ENCODE results near the gene NLRC5.

Gene NLRC5

DNA sequence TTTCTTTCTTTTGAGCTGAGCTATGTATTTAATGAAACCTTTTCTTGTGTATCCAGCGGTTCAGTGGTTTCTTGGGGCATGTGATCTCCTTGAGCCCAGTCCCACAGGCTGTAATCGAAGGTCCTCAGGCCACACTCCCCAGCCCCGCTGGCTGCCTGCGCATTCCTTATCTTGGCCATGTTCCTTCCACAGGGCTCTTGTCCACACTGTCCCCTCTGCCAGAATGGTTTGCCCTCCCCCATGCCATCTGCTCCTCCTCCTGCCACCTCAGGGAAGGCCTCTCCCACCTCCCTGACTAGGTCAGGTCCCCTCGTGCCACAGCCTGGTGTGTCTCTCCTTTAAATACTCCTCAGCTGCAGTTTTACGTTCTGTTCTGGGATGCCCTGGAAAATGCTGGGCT is 12.1 kb upstream of the NLRC5 start:
- no peaks in the 10 kb centered on the region for H3K9me3 ChIP-seq (ENCODE audit: low read length)
- H3K79me2 ChIP-seq (ENCODE audit: insufficient read depth, low read length): no peaks in the 10 kb centered on the region
- H3K4me1 ChIP-seq (ENCODE audit: insufficient read depth, low read length, severe bottlenecking): no peaks in the 10 kb centered on the region
- no peak overlapping the region for H2AFZ ChIP-seq (ENCODE audit: low read length)
- no peak overlapping the region for H3K9ac ChIP-seq (ENCODE audit: low read length)
- H3K36me3 ChIP-seq (ENCODE audit: insufficient read depth, low read length): no peaks in the 10 kb centered on the region
- no peak overlapping the region for H3K27ac ChIP-seq (ENCODE audit: low read depth, low read length, poor library complexity, severe bottlenecking)
- no peaks in the 10 kb centered on the region for H4K20me1 ChIP-seq (ENCODE audit: insufficient read depth, low read length)
- no peaks in the 10 kb centered on the region for H3F3A ChIP-seq (ENCODE audit: insufficient read depth, low read length)
- TF ChIP-seq, protein P1, sequence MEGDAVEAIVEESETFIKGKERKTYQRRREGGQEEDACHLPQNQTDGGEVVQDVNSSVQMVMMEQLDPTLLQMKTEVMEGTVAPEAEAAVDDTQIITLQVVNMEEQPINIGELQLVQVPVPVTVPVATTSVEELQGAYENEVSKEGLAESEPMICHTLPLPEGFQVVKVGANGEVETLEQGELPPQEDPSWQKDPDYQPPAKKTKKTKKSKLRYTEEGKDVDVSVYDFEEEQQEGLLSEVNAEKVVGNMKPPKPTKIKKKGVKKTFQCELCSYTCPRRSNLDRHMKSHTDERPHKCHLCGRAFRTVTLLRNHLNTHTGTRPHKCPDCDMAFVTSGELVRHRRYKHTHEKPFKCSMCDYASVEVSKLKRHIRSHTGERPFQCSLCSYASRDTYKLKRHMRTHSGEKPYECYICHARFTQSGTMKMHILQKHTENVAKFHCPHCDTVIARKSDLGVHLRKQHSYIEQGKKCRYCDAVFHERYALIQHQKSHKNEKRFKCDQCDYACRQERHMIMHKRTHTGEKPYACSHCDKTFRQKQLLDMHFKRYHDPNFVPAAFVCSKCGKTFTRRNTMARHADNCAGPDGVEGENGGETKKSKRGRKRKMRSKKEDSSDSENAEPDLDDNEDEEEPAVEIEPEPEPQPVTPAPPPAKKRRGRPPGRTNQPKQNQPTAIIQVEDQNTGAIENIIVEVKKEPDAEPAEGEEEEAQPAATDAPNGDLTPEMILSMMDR (IDR thresholded peaks at IDR 0.05; ENCODE audit: low read length): no peak
- no peak for TF ChIP-seq EZH2 (IDR thresholded peaks at IDR 0.05; ENCODE audit: borderline replicate concordance, low read length)
- H3K4me3 ChIP-seq (ENCODE audit: low read depth, low read length, poor library complexity, severe bottlenecking): no peak overlapping the region
- no peaks in the 10 kb centered on the region for H3K9me2 ChIP-seq (ENCODE audit: low read depth, low read length)
- no peaks in the 10 kb centered on the region; the same call in 1 of the 2 replicates for H3K27me3 ChIP-seq (ENCODE audit: insufficient read depth, low read length)
- H3K4me2 ChIP-seq (ENCODE audit: low read length): no peak overlapping the region

DNA sequence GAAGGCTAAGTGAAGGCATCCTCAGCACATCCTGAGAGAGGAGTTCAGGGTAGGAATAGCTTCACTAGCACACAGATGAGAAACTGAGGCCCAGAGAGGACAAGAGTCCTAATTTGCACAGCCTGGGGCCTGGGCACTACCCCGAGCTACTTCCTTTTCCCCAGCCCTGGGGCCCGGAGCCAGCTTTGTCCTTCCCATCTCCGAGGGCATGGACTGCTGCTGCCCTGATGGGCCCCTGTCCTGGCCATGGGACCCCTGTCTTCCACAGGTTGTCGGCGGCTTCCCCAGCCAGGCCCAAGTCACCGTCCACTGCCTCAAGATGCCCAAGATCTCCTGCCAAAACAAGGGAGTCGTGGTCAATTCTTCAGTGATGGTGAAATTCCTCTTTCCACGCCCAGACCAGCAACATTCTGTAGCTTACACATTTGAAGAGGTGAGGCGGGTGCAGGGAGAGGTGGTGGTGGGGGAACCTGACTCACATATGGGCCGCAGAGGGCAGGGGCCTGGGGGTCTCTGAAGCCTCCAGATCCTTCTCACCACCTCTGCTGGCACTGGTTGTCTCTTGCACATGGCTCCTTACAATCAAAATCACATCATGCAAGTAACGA is 11.4 kb upstream of the NLRC5 start:
- Histone ChIP-seq H3K9me3 (ENCODE audit: low read length) (no peaks in the 10 kb centered on the region), H3F3A (ENCODE audit: insufficient read depth, low read length) (no peaks in the 10 kb centered on the region), H4K20me1 (ENCODE audit: insufficient read depth, low read length) (no peaks in the 10 kb centered on the region), H3K27me3 (ENCODE audit: insufficient read depth, low read length) (no peaks in the 10 kb centered on the region; the same call in 1 of the 2 replicates), H3K27ac (ENCODE audit: low read depth, low read length, poor library complexity, severe bottlenecking) (no peak overlapping the region), H3K4me1 (ENCODE audit: insufficient read depth, low read length, severe bottlenecking) (no peaks in the 10 kb centered on the region), H3K9me2 (ENCODE audit: low read depth, low read length) (no peaks in the 10 kb centered on the region), H3K36me3 (ENCODE audit: insufficient read depth, low read length) (no peaks in the 10 kb centered on the region), H3K4me3 (ENCODE audit: low read depth, low read length, poor library complexity, severe bottlenecking) (no peak overlapping the region), H3K79me2 (ENCODE audit: insufficient read depth, low read length) (no peaks in the 10 kb centered on the region), H3K9ac (ENCODE audit: low read length) (no peak overlapping the region), H2AFZ (ENCODE audit: low read length) (no peak overlapping the region), H3K4me2 (ENCODE audit: low read length) (no peak overlapping the region)
- TF ChIP-seq, protein P1 (IDR thresholded peaks at IDR 0.05; ENCODE audit: low read length): no peak
- TF ChIP-seq EZH2 (IDR thresholded peaks at IDR 0.05; ENCODE audit: borderline replicate concordance, low read length): no peak

DNA sequence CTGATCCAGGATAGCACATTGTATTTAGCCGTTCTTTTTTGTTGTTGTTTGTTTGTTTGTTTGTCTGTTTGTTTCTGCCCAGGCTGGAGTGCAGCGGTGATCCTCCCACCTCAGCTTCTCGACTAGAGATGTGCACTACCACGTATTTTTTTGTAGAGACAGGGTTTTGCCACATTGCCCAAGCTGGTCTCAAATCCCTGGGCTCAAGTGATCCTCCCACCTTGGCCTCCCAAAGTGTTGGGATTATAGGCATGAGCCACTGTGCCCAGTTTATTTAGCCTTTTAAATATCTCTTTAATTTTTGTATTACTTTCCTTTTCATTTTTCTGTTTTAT is 9.2 kb upstream of the NLRC5 start:
- no peaks in the 10 kb centered on the region for H3K9me2 ChIP-seq (ENCODE audit: low read depth, low read length)
- H2AFZ ChIP-seq (ENCODE audit: low read length): no peak overlapping the region
- H3K27me3 ChIP-seq (ENCODE audit: insufficient read depth, low read length): no peaks in the 10 kb centered on the region; the same call in 1 of the 2 replicates
- H3K9me3 ChIP-seq (ENCODE audit: low read length): no peaks in the 10 kb centered on the region
- H3K36me3 ChIP-seq (ENCODE audit: insufficient read depth, low read length): no peaks in the 10 kb centered on the region
- no peaks in the 10 kb centered on the region for H3F3A ChIP-seq (ENCODE audit: insufficient read depth, low read length)
- H3K4me3 ChIP-seq (ENCODE audit: low read depth, low read length, poor library complexity, severe bottlenecking): no peak overlapping the region
- no peak overlapping the region for H3K27ac ChIP-seq (ENCODE audit: low read depth, low read length, poor library complexity, severe bottlenecking)
- H3K9ac ChIP-seq (ENCODE audit: low read length): no peak overlapping the region
- H3K4me2 ChIP-seq (ENCODE audit: low read length): no peak overlapping the region
- no peaks in the 10 kb centered on the region for H4K20me1 ChIP-seq (ENCODE audit: insufficient read depth, low read length)
- no peaks in the 10 kb centered on the region for H3K4me1 ChIP-seq (ENCODE audit: insufficient read depth, low read length, severe bottlenecking)
- TF ChIP-seq, protein P1 (IDR thresholded peaks at IDR 0.05; ENCODE audit: low read length): no peak
- TF ChIP-seq EZH2 (IDR thresholded peaks at IDR 0.05; ENCODE audit: borderline replicate concordance, low read length): no peak
- no peaks in the 10 kb centered on the region for H3K79me2 ChIP-seq (ENCODE audit: insufficient read depth, low read length)

Data from OCI-LY1 (cell line).